Measurements from ENCODE around the gene ECHS1. TPM values are rescaled to one million over a fixed set of nuclear protein-coding genes. Genes with fewer than 3 reads are reported as not detected.

Gene ECHS1
- total and polyA plus RNA-seq, 2 of the 8 experiments (the other 6 are each of a cell fraction or from before 2014, with no cell fraction given), result 41.7 to 101 TPM

GRCh38 chr10:133336118-133336576 lies 37.0 kb downstream of the ECHS1 start (continued):
- TF ChIP-seq, protein P1, sequence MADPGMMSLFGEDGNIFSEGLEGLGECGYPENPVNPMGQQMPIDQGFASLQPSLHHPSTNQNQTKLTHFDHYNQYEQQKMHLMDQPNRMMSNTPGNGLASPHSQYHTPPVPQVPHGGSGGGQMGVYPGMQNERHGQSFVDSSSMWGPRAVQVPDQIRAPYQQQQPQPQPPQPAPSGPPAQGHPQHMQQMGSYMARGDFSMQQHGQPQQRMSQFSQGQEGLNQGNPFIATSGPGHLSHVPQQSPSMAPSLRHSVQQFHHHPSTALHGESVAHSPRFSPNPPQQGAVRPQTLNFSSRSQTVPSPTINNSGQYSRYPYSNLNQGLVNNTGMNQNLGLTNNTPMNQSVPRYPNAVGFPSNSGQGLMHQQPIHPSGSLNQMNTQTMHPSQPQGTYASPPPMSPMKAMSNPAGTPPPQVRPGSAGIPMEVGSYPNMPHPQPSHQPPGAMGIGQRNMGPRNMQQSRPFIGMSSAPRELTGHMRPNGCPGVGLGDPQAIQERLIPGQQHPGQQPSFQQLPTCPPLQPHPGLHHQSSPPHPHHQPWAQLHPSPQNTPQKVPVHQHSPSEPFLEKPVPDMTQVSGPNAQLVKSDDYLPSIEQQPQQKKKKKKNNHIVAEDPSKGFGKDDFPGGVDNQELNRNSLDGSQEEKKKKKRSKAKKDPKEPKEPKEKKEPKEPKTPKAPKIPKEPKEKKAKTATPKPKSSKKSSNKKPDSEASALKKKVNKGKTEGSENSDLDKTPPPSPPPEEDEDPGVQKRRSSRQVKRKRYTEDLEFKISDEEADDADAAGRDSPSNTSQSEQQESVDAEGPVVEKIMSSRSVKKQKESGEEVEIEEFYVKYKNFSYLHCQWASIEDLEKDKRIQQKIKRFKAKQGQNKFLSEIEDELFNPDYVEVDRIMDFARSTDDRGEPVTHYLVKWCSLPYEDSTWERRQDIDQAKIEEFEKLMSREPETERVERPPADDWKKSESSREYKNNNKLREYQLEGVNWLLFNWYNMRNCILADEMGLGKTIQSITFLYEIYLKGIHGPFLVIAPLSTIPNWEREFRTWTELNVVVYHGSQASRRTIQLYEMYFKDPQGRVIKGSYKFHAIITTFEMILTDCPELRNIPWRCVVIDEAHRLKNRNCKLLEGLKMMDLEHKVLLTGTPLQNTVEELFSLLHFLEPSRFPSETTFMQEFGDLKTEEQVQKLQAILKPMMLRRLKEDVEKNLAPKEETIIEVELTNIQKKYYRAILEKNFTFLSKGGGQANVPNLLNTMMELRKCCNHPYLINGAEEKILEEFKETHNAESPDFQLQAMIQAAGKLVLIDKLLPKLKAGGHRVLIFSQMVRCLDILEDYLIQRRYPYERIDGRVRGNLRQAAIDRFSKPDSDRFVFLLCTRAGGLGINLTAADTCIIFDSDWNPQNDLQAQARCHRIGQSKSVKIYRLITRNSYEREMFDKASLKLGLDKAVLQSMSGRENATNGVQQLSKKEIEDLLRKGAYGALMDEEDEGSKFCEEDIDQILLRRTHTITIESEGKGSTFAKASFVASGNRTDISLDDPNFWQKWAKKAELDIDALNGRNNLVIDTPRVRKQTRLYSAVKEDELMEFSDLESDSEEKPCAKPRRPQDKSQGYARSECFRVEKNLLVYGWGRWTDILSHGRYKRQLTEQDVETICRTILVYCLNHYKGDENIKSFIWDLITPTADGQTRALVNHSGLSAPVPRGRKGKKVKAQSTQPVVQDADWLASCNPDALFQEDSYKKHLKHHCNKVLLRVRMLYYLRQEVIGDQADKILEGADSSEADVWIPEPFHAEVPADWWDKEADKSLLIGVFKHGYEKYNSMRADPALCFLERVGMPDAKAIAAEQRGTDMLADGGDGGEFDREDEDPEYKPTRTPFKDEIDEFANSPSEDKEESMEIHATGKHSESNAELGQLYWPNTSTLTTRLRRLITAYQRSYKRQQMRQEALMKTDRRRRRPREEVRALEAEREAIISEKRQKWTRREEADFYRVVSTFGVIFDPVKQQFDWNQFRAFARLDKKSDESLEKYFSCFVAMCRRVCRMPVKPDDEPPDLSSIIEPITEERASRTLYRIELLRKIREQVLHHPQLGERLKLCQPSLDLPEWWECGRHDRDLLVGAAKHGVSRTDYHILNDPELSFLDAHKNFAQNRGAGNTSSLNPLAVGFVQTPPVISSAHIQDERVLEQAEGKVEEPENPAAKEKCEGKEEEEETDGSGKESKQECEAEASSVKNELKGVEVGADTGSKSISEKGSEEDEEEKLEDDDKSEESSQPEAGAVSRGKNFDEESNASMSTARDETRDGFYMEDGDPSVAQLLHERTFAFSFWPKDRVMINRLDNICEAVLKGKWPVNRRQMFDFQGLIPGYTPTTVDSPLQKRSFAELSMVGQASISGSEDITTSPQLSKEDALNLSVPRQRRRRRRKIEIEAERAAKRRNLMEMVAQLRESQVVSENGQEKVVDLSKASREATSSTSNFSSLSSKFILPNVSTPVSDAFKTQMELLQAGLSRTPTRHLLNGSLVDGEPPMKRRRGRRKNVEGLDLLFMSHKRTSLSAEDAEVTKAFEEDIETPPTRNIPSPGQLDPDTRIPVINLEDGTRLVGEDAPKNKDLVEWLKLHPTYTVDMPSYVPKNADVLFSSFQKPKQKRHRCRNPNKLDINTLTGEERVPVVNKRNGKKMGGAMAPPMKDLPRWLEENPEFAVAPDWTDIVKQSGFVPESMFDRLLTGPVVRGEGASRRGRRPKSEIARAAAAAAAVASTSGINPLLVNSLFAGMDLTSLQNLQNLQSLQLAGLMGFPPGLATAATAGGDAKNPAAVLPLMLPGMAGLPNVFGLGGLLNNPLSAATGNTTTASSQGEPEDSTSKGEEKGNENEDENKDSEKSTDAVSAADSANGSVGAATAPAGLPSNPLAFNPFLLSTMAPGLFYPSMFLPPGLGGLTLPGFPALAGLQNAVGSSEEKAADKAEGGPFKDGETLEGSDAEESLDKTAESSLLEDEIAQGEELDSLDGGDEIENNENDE (IDR thresholded peaks at IDR 0.05; ENCODE audit: insufficient replicate concordance, low read length), result no peak
- no peak for TF ChIP-seq ZNF274 (IDR thresholded peaks at IDR 0.05; ENCODE audit: borderline replicate concordance, extremely low read depth, low read length)
- TF ChIP-seq HDAC2 (IDR thresholded peaks at IDR 0.05; ENCODE audit: borderline replicate concordance in 1 of 2, low read depth in 2 of 2, low read length in 2 of 2), result no peak
- no peak for TF ChIP-seq HDAC6 (IDR thresholded peaks at IDR 0.05; ENCODE audit: low read depth, low read length)
- TF ChIP-seq BACH1 (IDR thresholded peaks at IDR 0.05; ENCODE audit: low read length), result no peak
